ENCODE data around the gene SVOPL. TPM values are rescaled to one million over a fixed set of nuclear protein-coding genes. Genes with fewer than 3 reads are reported as not detected.

The SVOPL gene
- total RNA-seq, 1 experiment from 2014 or later: not detected

DNA sequence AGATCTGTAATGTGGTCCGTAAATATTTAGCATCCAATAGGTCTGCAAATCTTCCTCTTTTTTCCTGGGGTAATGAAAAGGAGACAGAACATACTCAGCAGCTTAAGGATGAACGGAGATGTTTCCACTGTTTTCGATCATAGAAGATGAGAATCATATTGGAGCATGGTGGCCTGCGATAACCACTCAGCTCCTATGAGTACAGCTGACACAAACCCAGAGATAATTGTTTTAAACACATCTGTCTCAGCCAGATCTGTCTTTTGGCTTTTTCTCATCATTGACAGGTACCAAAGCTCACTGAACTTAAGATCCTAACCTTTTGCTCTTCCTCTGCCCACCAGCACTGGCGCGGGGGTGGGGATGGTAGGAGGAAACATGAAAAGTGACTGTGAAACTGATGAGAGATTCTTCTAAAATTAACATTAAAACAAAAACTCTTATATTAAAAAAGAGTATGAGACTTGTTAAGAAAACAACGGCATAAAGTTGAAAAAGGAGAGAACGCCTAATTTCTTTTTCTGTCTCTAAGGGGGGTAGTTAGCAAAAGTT, 71.0 kb downstream of the SVOPL start:
- intact Hi-C loops (cut with micrococcal nuclease; ENCODE audit: unreplicated experiment) (no loop called here), in situ Hi-C loops (cut with HindIII; ENCODE audit: low pct_unique_long_range_greater_than_20kb, low sequenced_read_pairs) (no loop called here)
- Histone ChIP-seq H3K4me1 (ENCODE audit: control insufficient read depth, insufficient read depth, low read length) (no peaks in the 10 kb centered on the region), H3K27ac (ENCODE audit: low read length) (no peak overlapping the region), H3K36me3 (ENCODE audit: control insufficient read depth, insufficient read depth, low read length) (no peaks in the 10 kb centered on the region), H3K9me3 (ENCODE audit: control insufficient read depth, insufficient read depth, low read depth, low read length) (no peaks in the 10 kb centered on the region), H3K27me3 (ENCODE audit: control insufficient read depth, insufficient read depth, low read length) (peaks cover 5% of the 10 kb centered on the region; the same call in 1 of the 2 replicates), H3K4me3 (ENCODE audit: low read depth in 2 of 2, low read length in 2 of 2) (no peak overlapping the region)
- no peak for ATAC-seq
- no peak for DNase-seq (ENCODE audit: low read depth, low spot score)
- CTCF ChIA-PET: no interaction called here
- TF ChIP-seq TCF7L2 (IDR thresholded peaks at IDR 0.05; ENCODE audit: low read depth, low read length): no peak
- TF ChIP-seq, protein P1, sequence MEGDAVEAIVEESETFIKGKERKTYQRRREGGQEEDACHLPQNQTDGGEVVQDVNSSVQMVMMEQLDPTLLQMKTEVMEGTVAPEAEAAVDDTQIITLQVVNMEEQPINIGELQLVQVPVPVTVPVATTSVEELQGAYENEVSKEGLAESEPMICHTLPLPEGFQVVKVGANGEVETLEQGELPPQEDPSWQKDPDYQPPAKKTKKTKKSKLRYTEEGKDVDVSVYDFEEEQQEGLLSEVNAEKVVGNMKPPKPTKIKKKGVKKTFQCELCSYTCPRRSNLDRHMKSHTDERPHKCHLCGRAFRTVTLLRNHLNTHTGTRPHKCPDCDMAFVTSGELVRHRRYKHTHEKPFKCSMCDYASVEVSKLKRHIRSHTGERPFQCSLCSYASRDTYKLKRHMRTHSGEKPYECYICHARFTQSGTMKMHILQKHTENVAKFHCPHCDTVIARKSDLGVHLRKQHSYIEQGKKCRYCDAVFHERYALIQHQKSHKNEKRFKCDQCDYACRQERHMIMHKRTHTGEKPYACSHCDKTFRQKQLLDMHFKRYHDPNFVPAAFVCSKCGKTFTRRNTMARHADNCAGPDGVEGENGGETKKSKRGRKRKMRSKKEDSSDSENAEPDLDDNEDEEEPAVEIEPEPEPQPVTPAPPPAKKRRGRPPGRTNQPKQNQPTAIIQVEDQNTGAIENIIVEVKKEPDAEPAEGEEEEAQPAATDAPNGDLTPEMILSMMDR (IDR thresholded peaks at IDR 0.05): no peak
- TF ChIP-seq SIN3A (IDR thresholded peaks at IDR 0.05; ENCODE audit: borderline replicate concordance, insufficient read depth, low read depth, low read length): no peak
- TF ChIP-seq, protein P2, sequence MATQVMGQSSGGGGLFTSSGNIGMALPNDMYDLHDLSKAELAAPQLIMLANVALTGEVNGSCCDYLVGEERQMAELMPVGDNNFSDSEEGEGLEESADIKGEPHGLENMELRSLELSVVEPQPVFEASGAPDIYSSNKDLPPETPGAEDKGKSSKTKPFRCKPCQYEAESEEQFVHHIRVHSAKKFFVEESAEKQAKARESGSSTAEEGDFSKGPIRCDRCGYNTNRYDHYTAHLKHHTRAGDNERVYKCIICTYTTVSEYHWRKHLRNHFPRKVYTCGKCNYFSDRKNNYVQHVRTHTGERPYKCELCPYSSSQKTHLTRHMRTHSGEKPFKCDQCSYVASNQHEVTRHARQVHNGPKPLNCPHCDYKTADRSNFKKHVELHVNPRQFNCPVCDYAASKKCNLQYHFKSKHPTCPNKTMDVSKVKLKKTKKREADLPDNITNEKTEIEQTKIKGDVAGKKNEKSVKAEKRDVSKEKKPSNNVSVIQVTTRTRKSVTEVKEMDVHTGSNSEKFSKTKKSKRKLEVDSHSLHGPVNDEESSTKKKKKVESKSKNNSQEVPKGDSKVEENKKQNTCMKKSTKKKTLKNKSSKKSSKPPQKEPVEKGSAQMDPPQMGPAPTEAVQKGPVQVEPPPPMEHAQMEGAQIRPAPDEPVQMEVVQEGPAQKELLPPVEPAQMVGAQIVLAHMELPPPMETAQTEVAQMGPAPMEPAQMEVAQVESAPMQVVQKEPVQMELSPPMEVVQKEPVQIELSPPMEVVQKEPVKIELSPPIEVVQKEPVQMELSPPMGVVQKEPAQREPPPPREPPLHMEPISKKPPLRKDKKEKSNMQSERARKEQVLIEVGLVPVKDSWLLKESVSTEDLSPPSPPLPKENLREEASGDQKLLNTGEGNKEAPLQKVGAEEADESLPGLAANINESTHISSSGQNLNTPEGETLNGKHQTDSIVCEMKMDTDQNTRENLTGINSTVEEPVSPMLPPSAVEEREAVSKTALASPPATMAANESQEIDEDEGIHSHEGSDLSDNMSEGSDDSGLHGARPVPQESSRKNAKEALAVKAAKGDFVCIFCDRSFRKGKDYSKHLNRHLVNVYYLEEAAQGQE (IDR thresholded peaks at IDR 0.05; ENCODE audit: insufficient read depth in 1 of 2, low read depth in 2 of 2, low read length in 1 of 2): no peak
- no peak for TF ChIP-seq POLR2AphosphoS5 (IDR thresholded peaks at IDR 0.05; ENCODE audit: low read depth, low read length)
- no TSS peak for BruUV-seq (replicated peaks)
- POLR2A ChIA-PET: no interaction called here

DNA sequence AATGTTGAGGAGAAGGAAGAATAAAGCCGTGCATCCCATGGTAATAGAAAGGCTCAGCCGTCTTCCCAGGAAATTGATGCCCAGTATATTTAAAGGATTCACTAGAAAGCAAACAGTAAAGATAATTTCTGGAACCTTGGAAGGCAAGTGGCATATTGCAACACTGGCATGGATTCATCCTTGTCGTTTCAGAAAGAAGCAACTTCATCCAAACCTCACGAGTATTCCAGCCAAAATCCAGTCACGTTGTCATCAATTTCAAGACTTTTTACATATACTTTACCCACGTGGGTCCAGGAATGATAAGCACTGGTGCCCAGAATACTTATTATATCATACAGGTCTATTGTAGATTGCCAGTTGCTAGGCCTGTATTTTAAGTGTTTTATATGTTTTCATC, 73.8 kb downstream of the SVOPL start:
- TF ChIP-seq TCF7L2 (IDR thresholded peaks at IDR 0.05; ENCODE audit: low read depth, low read length) (no peak), POLR2AphosphoS5 (IDR thresholded peaks at IDR 0.05; ENCODE audit: low read depth, low read length) (no peak), SIN3A (IDR thresholded peaks at IDR 0.05; ENCODE audit: borderline replicate concordance, insufficient read depth, low read depth, low read length) (no peak)
- TF ChIP-seq, protein P1 (IDR thresholded peaks at IDR 0.05): no peak
- TF ChIP-seq, protein P2 (IDR thresholded peaks at IDR 0.05; ENCODE audit: insufficient read depth in 1 of 2, low read depth in 2 of 2, low read length in 1 of 2): no peak
- CTCF ChIA-PET: no interaction called here
- Histone ChIP-seq H3K9me3 (ENCODE audit: control insufficient read depth, insufficient read depth, low read depth, low read length) (no peaks in the 10 kb centered on the region), H3K4me1 (ENCODE audit: control insufficient read depth, insufficient read depth, low read length) (no peaks in the 10 kb centered on the region), H3K27me3 (ENCODE audit: control insufficient read depth, insufficient read depth, low read length) (peaks cover 8% of the 10 kb centered on the region; the same call in 1 of the 2 replicates), H3K27ac (ENCODE audit: low read length) (no peak overlapping the region), H3K4me3 (ENCODE audit: low read depth in 2 of 2, low read length in 2 of 2) (no peak overlapping the region), H3K36me3 (ENCODE audit: control insufficient read depth, insufficient read depth, low read length) (no peaks in the 10 kb centered on the region)
- no TSS peak for BruUV-seq (replicated peaks)
- ATAC-seq (no peak), DNase-seq (ENCODE audit: low read depth, low spot score) (no peak)
- POLR2A ChIA-PET: no interaction called here
- intact Hi-C loops (cut with micrococcal nuclease; ENCODE audit: unreplicated experiment) (no loop called here), in situ Hi-C loops (cut with HindIII; ENCODE audit: low pct_unique_long_range_greater_than_20kb, low sequenced_read_pairs) (no loop called here)
